ENCODE results near the gene PHKG2.

DNA sequence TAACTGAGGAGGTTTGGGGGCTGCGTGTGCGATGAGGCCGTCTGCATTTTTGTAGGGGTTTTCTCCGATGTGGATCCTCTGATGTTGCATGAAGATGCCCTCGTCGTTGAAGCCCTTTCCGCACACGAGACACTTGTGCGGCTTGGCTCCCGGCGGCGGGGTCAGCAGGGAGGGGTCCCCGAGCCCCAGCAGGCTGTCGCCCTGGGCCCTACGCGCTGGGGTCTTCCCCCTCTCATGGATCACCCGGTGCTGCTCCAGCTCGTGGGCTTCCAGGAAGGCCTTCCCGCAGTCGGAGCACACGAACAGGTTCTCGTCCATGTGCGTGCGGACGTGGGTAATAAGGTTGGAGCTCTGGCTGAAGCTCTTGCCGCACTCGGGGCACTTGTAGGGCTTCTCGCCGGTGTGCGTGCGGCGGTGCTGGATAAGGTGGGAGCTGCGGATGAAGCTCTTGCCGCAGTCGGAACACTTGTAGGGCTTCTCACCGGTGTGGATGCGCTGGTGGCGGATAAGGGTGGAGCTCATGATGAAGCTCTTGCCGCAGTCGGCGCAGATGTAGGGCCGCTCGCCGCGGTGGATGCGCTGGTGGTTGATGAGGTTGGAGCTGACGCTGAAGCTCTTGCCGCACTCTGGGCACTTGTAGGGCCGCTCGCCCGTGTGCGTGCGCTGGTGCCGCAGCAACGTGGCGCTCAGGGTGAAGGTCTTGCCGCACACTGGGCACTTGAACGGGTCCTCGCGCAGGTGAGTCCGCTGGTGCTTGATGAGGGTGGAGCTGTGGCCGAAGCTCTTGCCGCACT is 34.5 kb downstream of the PHKG2 start:
- TF ChIP-seq, protein P1, sequence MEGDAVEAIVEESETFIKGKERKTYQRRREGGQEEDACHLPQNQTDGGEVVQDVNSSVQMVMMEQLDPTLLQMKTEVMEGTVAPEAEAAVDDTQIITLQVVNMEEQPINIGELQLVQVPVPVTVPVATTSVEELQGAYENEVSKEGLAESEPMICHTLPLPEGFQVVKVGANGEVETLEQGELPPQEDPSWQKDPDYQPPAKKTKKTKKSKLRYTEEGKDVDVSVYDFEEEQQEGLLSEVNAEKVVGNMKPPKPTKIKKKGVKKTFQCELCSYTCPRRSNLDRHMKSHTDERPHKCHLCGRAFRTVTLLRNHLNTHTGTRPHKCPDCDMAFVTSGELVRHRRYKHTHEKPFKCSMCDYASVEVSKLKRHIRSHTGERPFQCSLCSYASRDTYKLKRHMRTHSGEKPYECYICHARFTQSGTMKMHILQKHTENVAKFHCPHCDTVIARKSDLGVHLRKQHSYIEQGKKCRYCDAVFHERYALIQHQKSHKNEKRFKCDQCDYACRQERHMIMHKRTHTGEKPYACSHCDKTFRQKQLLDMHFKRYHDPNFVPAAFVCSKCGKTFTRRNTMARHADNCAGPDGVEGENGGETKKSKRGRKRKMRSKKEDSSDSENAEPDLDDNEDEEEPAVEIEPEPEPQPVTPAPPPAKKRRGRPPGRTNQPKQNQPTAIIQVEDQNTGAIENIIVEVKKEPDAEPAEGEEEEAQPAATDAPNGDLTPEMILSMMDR (IDR thresholded peaks at IDR 0.05): no peak
- TF ChIP-seq POLR2A (IDR thresholded peaks at IDR 0.05): no peak

Measured in Peyer's patch (tissue), 4 donors.